ENCODE data around the gene SOX4.

Gene SOX4

GRCh38 chr6:21615504-21615903, 22.0 kb downstream of the SOX4 start:
- no peak for DNase-seq

GRCh38 chr6:21616005-21616404, 22.5 kb downstream of the SOX4 start:
- DNase-seq = no peak

- no peak for DNase-seq
Observed at GRCh38 chr6:21625642-21626041, 32.1 kb downstream of the SOX4 start.

GRCh38 chr6:21626756-21627155, 33.2 kb downstream of the SOX4 start:
- DNase-seq = no peak

- DNase-seq = no peak
Observed at GRCh38 chr6:21628160-21628559, 34.6 kb downstream of the SOX4 start.

GRCh38 chr6:21633511-21634109, 40.1 kb downstream of the SOX4 start:
- no peak for DNase-seq

GRCh38 chr6:21634582-21634981, 41.0 kb downstream of the SOX4 start:
- DNase-seq = no peak

GRCh38 chr6:21636876-21637275, 43.3 kb downstream of the SOX4 start:
- DNase-seq = no peak

- DNase-seq = no peak
Observed at GRCh38 chr6:21639316-21639715, 45.8 kb downstream of the SOX4 start.

All from NCI-H1105 (cell line).